Aortic smooth muscle cell (primary cell): ENCODE results near the gene DOK5. TPM values are rescaled to one million over a fixed set of nuclear protein-coding genes. Genes with fewer than 3 reads are reported as not detected.

Source experiments
- total RNA-seq: library from RNA; depleted of rRNA; stranded (reverse); fragments of >200 nt; gene quantifications from 2 replicates; pipeline ENCODE4 v1.2.3, GENCODE V29; 2014

The DOK5 gene
- total RNA-seq, result 44.0 and 99.6 TPM in 2 replicates

GRCh38 chr20:54475334-54476168, at the start of gene DOK5:
TSS of gene DOK5 (plus strand) at chr20:54475593. CDS start at chr20:54475947, 354 bp downstream.

